Astrocyte (in vitro differentiated cells and primary cell): ENCODE data around the gene KEAP1.

Experiments
- EZH2 ChIP-seq: IDR thresholded peaks from 2 replicates; pipeline ENCODE4 v1.6.1; 2012; ENCODE audit warnings: mild to moderate bottlenecking, low read length, inconsistent platforms; ENCODE audit not compliant: insufficient read depth
- TF ChIP-seq, protein P1 (sequence below): IDR thresholded peaks from 2 replicates; pipeline ENCODE4 v1.5.1; 2011; ENCODE audit warnings: low read depth, mild to moderate bottlenecking, inconsistent platforms, low read length, moderate library complexity; ENCODE audit not compliant: insufficient read depth

DNA sequence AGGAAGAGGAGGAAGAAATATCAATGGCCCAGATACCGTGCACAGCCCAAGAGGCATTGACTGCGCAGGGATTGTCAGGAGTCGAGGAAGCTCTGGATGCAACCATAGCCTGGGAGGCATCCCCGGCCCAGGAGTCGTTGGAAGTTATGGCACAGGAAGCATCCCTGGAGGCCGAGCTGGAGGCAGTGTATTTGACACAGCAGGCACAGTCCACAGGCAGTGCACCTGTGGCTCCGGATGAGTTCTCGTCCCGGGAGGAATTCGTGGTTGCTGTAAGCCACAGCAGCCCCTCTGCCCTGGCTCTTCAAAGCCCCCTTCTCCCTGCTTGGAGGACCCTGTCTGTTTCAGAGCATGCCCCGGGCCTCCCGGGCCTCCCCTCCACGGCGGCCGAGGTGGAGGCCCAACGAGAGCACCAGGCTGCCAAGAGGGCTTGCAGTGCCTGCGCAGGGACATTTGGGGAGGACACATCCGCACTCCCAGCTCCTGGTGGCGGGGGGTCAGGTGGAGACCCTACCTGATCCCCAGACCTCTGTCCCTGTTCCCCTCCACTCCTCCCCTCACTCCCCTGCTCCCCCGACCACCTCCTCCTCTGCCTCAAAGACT is 36.0 kb downstream of the KEAP1 start:
- TF ChIP-seq, protein P1, sequence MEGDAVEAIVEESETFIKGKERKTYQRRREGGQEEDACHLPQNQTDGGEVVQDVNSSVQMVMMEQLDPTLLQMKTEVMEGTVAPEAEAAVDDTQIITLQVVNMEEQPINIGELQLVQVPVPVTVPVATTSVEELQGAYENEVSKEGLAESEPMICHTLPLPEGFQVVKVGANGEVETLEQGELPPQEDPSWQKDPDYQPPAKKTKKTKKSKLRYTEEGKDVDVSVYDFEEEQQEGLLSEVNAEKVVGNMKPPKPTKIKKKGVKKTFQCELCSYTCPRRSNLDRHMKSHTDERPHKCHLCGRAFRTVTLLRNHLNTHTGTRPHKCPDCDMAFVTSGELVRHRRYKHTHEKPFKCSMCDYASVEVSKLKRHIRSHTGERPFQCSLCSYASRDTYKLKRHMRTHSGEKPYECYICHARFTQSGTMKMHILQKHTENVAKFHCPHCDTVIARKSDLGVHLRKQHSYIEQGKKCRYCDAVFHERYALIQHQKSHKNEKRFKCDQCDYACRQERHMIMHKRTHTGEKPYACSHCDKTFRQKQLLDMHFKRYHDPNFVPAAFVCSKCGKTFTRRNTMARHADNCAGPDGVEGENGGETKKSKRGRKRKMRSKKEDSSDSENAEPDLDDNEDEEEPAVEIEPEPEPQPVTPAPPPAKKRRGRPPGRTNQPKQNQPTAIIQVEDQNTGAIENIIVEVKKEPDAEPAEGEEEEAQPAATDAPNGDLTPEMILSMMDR: no peak
- TF ChIP-seq EZH2: no peak
